Endodermal cell (in vitro differentiated cells): ENCODE data around the gene TMTC3. TPM values are rescaled to one million over a fixed set of nuclear protein-coding genes. Genes with fewer than 3 reads are reported as not detected.

Source experiments
- DNase-seq: peaks from one replicate; pipeline ENCODE4 v3.0.0-alpha.2; 2017
- H3K27ac ChIP-seq: 2 replicates; pipeline ENCODE4 v1.5.1; 2013; ENCODE audit warnings: mild to moderate bottlenecking, low read depth, low read length, moderate library complexity
- H3K27me3 ChIP-seq: 2 replicates; pipeline ENCODE4 v1.6.1; 2013; ENCODE audit warnings: mild to moderate bottlenecking, low read length, moderate library complexity; ENCODE audit not compliant: insufficient read depth, control insufficient read depth, poor library complexity, severe bottlenecking
- H3K36me3 ChIP-seq: 2 replicates; pipeline ENCODE4 v1.7.0; 2013; ENCODE audit warnings: mild to moderate bottlenecking, low read length, moderate library complexity; ENCODE audit not compliant: control insufficient read depth, insufficient read depth
- H3K4me1 ChIP-seq: one replicate; pipeline ENCODE4 v1.7.0; 2013; ENCODE audit warnings: low read length; ENCODE audit not compliant: control insufficient read depth, insufficient read depth
- H3K4me3 ChIP-seq: 2 replicates; pipeline ENCODE4 v1.5.1; 2013; ENCODE audit warnings: mild to moderate bottlenecking, low read length, moderate library complexity
- H3K9ac ChIP-seq: 2 replicates; pipeline ENCODE4 v1.6.1; 2013; ENCODE audit warnings: mild to moderate bottlenecking, low read length, moderate library complexity; ENCODE audit not compliant: poor library complexity, severe bottlenecking; ENCODE audit errors: extremely low read depth
- H3K9me3 ChIP-seq: 2 replicates; pipeline ENCODE4 v1.6.1; 2013; ENCODE audit warnings: mild to moderate bottlenecking, low read length, moderate library complexity; ENCODE audit not compliant: control insufficient read depth
- H3K27ac Mint-ChIP-seq: 2 replicates; pipeline ENCODE4 v1.8.0; 2020; ENCODE audit warnings: mixed read lengths
- H3K27me3 Mint-ChIP-seq: 2 replicates; pipeline ENCODE4 v1.8.0; 2021; ENCODE audit warnings: mild to moderate bottlenecking, mixed read lengths; ENCODE audit not compliant: insufficient read depth
- H3K36me3 Mint-ChIP-seq: 2 replicates; pipeline ENCODE4 v1.8.0; 2020; ENCODE audit warnings: low read depth, mixed read lengths
- H3K4me1 Mint-ChIP-seq: 2 replicates; pipeline ENCODE4 v1.8.0; 2020; ENCODE audit warnings: mixed read lengths
- H3K4me3 Mint-ChIP-seq: 2 replicates; pipeline ENCODE4 v1.8.0; 2020; ENCODE audit warnings: mild to moderate bottlenecking, moderate library complexity, mixed read lengths
- H3K9me3 Mint-ChIP-seq: 2 replicates; pipeline ENCODE4 v1.8.0; 2020; ENCODE audit warnings: mild to moderate bottlenecking, mixed read lengths
- WGBS, 2 experiments: methylation state at CpG; one replicate each; pipeline versions ENCODE4 v1.1.5 to v1.1.7; 2013; ENCODE audit warnings: missing lambda C conversion rate in 2 of 2, mixed read lengths in 1 of 2; ENCODE audit not compliant: insufficient coverage in 1 of 2, insufficient read length in 1 of 2; 5-methylcytosine and 5-hydroxymethylcytosine counted together
- total RNA-seq, 2 donors: library from RNA; stranded (reverse); fragmentation: NEBNext Ultra II Directional in 1 of 2; extraction: Animal tissue kit (Norgen Biotek cat#: 25700) in 1 of 2; gene quantifications; 2 replicates in 1 of 2; 3 replicates in 1 of 2; pipeline ENCODE4 v1.2.1, GENCODE V29; 2021
- TF ChIP-seq, protein P1 (sequence below): fragments of 200-600 bp; sonication (generic); conservative IDR thresholded peaks from 2 replicates; pipeline ENCODE4 v1.5.0; 2021; ENCODE audit warnings: antibody characterized with exemption, mild to moderate bottlenecking

The TMTC3 gene
- total RNA-seq, 2 donors from 2014 or later = 49.8 to 52.9 TPM

DNA sequence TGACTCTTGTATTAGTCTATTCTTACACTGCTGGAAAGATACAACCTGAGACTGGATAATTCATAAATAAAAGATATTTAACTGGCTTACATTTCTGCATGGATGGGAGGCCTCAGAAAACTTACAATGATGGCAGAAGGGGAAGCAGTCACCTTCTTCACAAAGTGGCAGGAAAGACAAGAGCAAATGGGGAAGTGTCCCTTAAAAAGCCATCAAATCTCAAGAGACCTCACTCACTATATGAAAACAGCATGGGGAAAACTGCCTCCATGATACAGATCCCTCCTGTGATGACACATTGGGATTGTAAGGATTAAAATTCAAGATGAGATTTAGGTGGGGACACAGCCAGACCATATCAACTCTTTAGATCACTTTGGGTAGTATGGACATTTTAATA is 83.7 kb downstream of the TMTC3 start:
- H3K36me3 ChIP-seq = no peaks in the 10 kb centered on the region
- TF ChIP-seq, protein P1, sequence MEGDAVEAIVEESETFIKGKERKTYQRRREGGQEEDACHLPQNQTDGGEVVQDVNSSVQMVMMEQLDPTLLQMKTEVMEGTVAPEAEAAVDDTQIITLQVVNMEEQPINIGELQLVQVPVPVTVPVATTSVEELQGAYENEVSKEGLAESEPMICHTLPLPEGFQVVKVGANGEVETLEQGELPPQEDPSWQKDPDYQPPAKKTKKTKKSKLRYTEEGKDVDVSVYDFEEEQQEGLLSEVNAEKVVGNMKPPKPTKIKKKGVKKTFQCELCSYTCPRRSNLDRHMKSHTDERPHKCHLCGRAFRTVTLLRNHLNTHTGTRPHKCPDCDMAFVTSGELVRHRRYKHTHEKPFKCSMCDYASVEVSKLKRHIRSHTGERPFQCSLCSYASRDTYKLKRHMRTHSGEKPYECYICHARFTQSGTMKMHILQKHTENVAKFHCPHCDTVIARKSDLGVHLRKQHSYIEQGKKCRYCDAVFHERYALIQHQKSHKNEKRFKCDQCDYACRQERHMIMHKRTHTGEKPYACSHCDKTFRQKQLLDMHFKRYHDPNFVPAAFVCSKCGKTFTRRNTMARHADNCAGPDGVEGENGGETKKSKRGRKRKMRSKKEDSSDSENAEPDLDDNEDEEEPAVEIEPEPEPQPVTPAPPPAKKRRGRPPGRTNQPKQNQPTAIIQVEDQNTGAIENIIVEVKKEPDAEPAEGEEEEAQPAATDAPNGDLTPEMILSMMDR = no peak
- H3K27ac ChIP-seq = no peak overlapping the region
- no peak for DNase-seq
- H3K4me3 ChIP-seq = no peak overlapping the region
- Mint-ChIP-seq H3K27ac (no peak overlapping the region), H3K27me3 (no peaks in the 10 kb centered on the region), H3K9me3 (peaks cover 17% of the 10 kb centered on the region), H3K4me3 (no peak overlapping the region), H3K36me3 (no peaks in the 10 kb centered on the region), H3K4me1 (no peaks in the 10 kb centered on the region)
- H3K4me1 ChIP-seq = no peaks in the 10 kb centered on the region
- no peak overlapping the region for H3K9ac ChIP-seq
- H3K9me3 ChIP-seq = no peaks in the 10 kb centered on the region
- no peaks in the 10 kb centered on the region for H3K27me3 ChIP-seq

- Mint-ChIP-seq H3K4me1 (no peaks in the 10 kb centered on the region), H3K36me3 (no peaks in the 10 kb centered on the region), H3K27me3 (no peaks in the 10 kb centered on the region), H3K27ac (no peak overlapping the region), H3K9me3 (peaks cover 5% of the 10 kb centered on the region), H3K4me3 (no peak overlapping the region)
- TF ChIP-seq, protein P1 = no peak
- no peaks in the 10 kb centered on the region for H3K9me3 ChIP-seq
- no peak overlapping the region for H3K27ac ChIP-seq
- no peak overlapping the region for H3K9ac ChIP-seq
- no peaks in the 10 kb centered on the region for H3K36me3 ChIP-seq
- H3K4me1 ChIP-seq = no peaks in the 10 kb centered on the region
- 83 to 100% methylated on average over 2 to 7 of the region's 7 CpGs for WGBS, 2 experiments
- no peaks in the 10 kb centered on the region for H3K27me3 ChIP-seq
- no peak for DNase-seq
- no peak overlapping the region for H3K4me3 ChIP-seq
Measured at GRCh38 chr12:88227263-88227662, 85.2 kb downstream of the TMTC3 start.

DNA sequence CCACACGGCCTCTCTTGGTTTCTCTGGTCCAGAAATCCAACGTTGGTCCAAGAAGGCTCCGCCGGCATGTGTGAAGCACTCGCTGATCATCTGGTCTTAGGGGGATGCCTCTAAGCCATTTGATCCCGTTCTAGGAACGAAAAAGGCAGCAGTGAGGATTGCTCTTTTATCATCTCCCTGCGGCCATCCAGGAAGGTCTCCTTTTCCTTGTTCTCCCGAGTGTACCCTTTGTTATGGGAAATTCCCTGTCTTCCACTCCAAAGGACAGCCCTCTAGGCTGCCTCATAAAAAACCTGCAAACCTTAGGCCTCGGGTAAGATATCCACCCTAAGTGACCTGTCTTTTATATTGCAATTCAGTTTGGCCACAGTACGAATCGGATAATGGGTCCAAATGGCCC is 85.8 kb downstream of the TMTC3 start:
- DNase-seq = no peak
- Histone ChIP-seq H3K4me1 (no peaks in the 10 kb centered on the region), H3K27me3 (no peaks in the 10 kb centered on the region), H3K4me3 (no peak overlapping the region), H3K9me3 (no peaks in the 10 kb centered on the region), H3K27ac (no peak overlapping the region), H3K36me3 (no peaks in the 10 kb centered on the region), H3K9ac (no peak overlapping the region)
- Mint-ChIP-seq H3K36me3 (no peaks in the 10 kb centered on the region), H3K27ac (no peak overlapping the region), H3K4me3 (no peak overlapping the region), H3K27me3 (no peaks in the 10 kb centered on the region), H3K9me3 (peaks cover 5% of the 10 kb centered on the region), H3K4me1 (no peaks in the 10 kb centered on the region)
- 89 to 94% methylated on average over 9 to 12 of the region's 12 CpGs for WGBS, 2 experiments
- TF ChIP-seq, protein P1 = no peak
